Tibial nerve (tissue), 4 donors: ENCODE data around the gene TOP1. TPM values are rescaled to one million over a fixed set of nuclear protein-coding genes. Genes with fewer than 3 reads are reported as not detected.

Source experiments
- DNase-seq, 2 donors: peaks; one replicate each; pipeline ENCODE4 v3.0.0-alpha.2; 2019; ENCODE audit warnings: low spot score in 2 of 2
- H3K27ac ChIP-seq, 4 donors: fragments of 200-600 bp; sonication (generic) in 3 of 4; one replicate each; pipeline ENCODE4 v1.5.1; 2017 to 2019; ENCODE audit warnings: mild to moderate bottlenecking in 1 of 4
- H3K27me3 ChIP-seq, 2 donors: fragments of 200-600 bp; sonication (generic) in 1 of 2; one replicate each; pipeline versions ENCODE4 v1.5.1 to v1.6.0; 2017 to 2019
- H3K36me3 ChIP-seq, 3 donors: fragments of 200-600 bp; sonication (generic); one replicate each; pipeline ENCODE4 v1.5.1; 2018 to 2019
- H3K4me1 ChIP-seq, 4 donors: fragments of 200-600 bp; sonication (generic) in 3 of 4; one replicate each; pipeline ENCODE4 v1.5.1; 2017 to 2019
- H3K4me3 ChIP-seq, 4 donors: fragments of 200-600 bp; sonication (generic) in 3 of 4; one replicate each; pipeline ENCODE4 v1.5.1; 2017 to 2019; ENCODE audit warnings: mild to moderate bottlenecking in 1 of 4, moderate library complexity in 1 of 4
- H3K9me3 ChIP-seq, 4 donors: fragments of 200-600 bp; sonication (generic) in 3 of 4; one replicate each; pipeline ENCODE4 v1.5.1; 2017 to 2019
- CTCF ChIP-seq, 5 experiments: fragments of 200-600 bp in 3 of 5; fragments of 450-650 bp in 2 of 5; sonication (generic) in 3 of 5; IDR thresholded peaks; one replicate each; pipeline ENCODE4 v1.5.1; 2016 to 2019; ENCODE audit warnings: antibody characterized with exemption in 5 of 5, mild to moderate bottlenecking in 3 of 5, moderate library complexity in 2 of 5
- EP300 ChIP-seq, 2 donors: sonication (generic); formaldehyde crosslinking; IDR thresholded peaks; one replicate each; pipeline ENCODE4 v1.6.1; 2017; ENCODE audit warnings: antibody characterized with exemption in 2 of 2, mild to moderate bottlenecking in 1 of 2
- POLR2A ChIP-seq, 2 donors: fragments of 450-650 bp; IDR thresholded peaks; one replicate each; pipeline ENCODE4 v1.6.1; 2017; ENCODE audit warnings: antibody characterized with exemption in 2 of 2, mild to moderate bottlenecking in 2 of 2, moderate library complexity in 2 of 2
- WGBS, 2 donors: methylation state at CpG; one replicate each; pipeline ENCODE4 v1.1.5; 2018; 5-methylcytosine and 5-hydroxymethylcytosine counted together
- total RNA-seq, 4 donors: library from RNA; depleted of rRNA; stranded (reverse); fragments of >200 nt; gene quantifications; one replicate each; pipeline ENCODE4 v1.1.0, GENCODE V29; 2016

Gene TOP1
- total RNA-seq, 4 donors from 2014 or later: 17.9 to 29.1 (median 23.1) TPM

- H3K4me1 ChIP-seq: peaks cover 0 to 98% (median 77%) of the 10 kb centered on the region in 4 donors
- no peak for DNase-seq
- WGBS, 2 donors: 50 to 81% methylated on average over 2 of the region's 2 CpGs
- TF ChIP-seq CTCF (IDR thresholded peaks at IDR 0.05) (no peak), EP300 (IDR thresholded peaks at IDR 0.05) (no peak), POLR2A (IDR thresholded peaks at IDR 0.05) (no peak)
- H3K27me3 ChIP-seq: no peaks in the 10 kb centered on the region
- no peak overlapping the region for H3K4me3 ChIP-seq
- peaks cover 0 to 8% (median 0%) of the 10 kb centered on the region in 3 donors for H3K36me3 ChIP-seq
- H3K9me3 ChIP-seq: no peaks in the 10 kb centered on the region
- peak overlapping the region in 2 of 4 donors; percentile 94 to 100 for H3K27ac ChIP-seq
Measured at GRCh38 chr20:41143354-41143753, 114.7 kb downstream of the TOP1 start.

DNA sequence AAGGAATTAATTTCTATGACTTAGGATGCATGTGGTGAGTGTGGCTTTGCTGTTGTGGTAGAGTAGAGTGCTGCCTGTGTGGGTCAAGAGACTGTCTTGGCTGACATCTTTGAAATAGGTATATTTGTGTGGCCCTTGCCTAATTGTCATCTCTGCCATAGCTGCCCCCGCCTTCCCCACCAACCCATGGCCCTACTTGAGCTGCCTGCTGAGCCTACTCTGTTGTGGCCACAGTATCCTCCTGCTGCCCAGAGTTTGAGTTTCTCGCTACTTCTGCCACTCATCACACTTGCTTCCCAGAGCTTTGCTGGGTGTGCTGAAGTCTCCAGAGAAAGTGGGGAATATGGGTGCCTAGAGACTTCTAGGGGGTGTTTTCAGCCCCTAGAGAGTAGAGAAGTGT, 116.7 kb downstream of the TOP1 start:
- H3K9me3 ChIP-seq: no peaks in the 10 kb centered on the region
- H3K36me3 ChIP-seq: peaks cover 0 to 8% (median 0%) of the 10 kb centered on the region in 3 donors
- no peak for DNase-seq
- no peak overlapping the region for H3K4me3 ChIP-seq
- no peak for TF ChIP-seq EP300 (IDR thresholded peaks at IDR 0.05)
- TF ChIP-seq POLR2A (IDR thresholded peaks at IDR 0.05): no peak
- 94 to 97% methylated on average over 2 of the region's 2 CpGs for WGBS, 2 donors
- H3K27me3 ChIP-seq: no peaks in the 10 kb centered on the region
- peak overlapping the region in 1 of 4 donors; percentile 78 for H3K27ac ChIP-seq
- H3K4me1 ChIP-seq: peaks cover 0 to 92% (median 67%) of the 10 kb centered on the region in 4 donors

DNA sequence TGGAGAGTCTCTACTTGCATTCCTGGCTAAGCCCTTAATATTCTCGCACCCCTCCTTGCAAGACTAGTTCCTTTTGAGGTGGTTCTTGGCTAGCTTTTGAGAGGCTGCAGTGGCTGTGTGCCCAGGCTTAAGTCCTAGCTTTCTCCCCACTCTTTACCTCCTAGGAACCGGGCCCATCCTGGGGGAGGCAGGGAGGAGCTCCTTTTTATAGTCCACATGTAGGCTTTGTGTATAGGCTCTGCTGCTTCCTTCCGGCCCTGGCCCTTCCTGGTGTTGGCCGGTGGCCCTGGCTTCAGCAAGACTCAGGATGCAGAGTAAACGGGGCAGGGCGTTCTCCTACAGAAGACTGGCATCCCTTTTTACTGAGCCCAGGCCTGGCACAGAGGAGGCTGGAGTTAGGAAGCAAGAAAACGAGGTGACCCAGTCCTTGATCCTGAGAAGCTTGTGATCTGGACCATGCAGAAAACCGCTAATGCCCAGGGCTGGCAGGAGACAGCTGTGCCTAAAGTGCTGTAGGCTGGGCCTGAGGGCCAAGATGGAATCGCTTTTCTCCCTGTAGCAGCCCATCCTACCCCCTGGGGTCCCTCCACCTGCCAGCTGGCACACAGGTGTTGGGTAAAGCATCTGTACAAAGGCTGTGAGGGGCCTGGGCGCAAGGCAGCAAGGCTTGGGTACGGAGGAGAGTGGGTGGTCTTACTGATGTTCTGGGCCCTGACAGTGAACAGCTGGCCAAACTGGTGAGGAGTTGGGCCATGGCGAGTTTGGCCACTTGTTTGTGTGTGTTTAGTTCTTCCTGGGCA, 117.4 kb downstream of the TOP1 start:
- Histone ChIP-seq H3K27ac (peak overlapping the region in 2 of 4 donors; percentile 43 to 78), H3K9me3 (no peaks in the 10 kb centered on the region), H3K4me3 (no peak overlapping the region), H3K4me1 (peaks cover 0 to 92% (median 60%) of the 10 kb centered on the region in 4 donors), H3K36me3 (peaks cover 0 to 8% (median 0%) of the 10 kb centered on the region in 3 donors), H3K27me3 (no peaks in the 10 kb centered on the region)
- TF ChIP-seq EP300 (IDR thresholded peaks at IDR 0.05) (no peak), CTCF (IDR thresholded peaks at IDR 0.05) (no peak), POLR2A (IDR thresholded peaks at IDR 0.05) (no peak)
- 68 to 75% methylated on average over 12 of the region's 12 CpGs for WGBS, 2 donors
- DNase-seq: no peak

GRCh38 chr20:41147767-41148191, 119.2 kb downstream of the TOP1 start:
- H3K27me3 ChIP-seq: no peaks in the 10 kb centered on the region
- 70 to 71% methylated on average over 8 of the region's 8 CpGs for WGBS, 2 donors
- H3K4me3 ChIP-seq: no peak overlapping the region
- peaks cover 0 to 92% (median 55%) of the 10 kb centered on the region in 4 donors for H3K4me1 ChIP-seq
- H3K36me3 ChIP-seq: peaks cover 0 to 8% (median 0%) of the 10 kb centered on the region in 3 donors
- peak overlapping the region in 2 of 4 donors; percentile 15 to 48 for H3K27ac ChIP-seq
- H3K9me3 ChIP-seq: no peaks in the 10 kb centered on the region
- DNase-seq: no peak
- TF ChIP-seq CTCF (IDR thresholded peaks at IDR 0.05) (no peak), EP300 (IDR thresholded peaks at IDR 0.05) (no peak), POLR2A (IDR thresholded peaks at IDR 0.05) (no peak)

DNA sequence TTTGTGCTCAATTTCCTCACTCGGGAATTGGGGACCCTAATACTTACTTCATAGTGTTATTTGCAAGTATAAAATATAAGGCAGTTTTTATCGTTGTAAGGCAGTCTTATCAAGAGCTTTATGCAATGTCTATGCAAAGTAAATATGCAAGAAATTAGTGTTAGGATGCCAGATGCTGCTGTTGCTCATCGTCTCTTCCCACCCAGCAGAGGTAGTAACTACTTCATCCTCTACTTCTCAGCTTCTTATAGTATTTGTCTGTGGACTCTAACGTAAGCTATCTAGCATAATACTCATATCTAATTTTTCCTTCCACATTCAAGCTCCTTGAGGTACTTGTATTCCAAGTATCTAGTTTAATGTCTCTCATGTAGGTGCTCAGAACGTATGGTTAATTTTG, 120.3 kb downstream of the TOP1 start:
- DNase-seq: no peak
- Histone ChIP-seq H3K27ac (peak overlapping the region in 1 of 4 donors; percentile 35), H3K27me3 (no peaks in the 10 kb centered on the region), H3K36me3 (peaks cover 0 to 6% (median 0%) of the 10 kb centered on the region in 3 donors), H3K4me3 (no peak overlapping the region), H3K4me1 (peaks cover 0 to 92% (median 53%) of the 10 kb centered on the region in 4 donors), H3K9me3 (no peaks in the 10 kb centered on the region)
- TF ChIP-seq EP300 (IDR thresholded peaks at IDR 0.05) (no peak), POLR2A (IDR thresholded peaks at IDR 0.05) (no peak), CTCF (IDR thresholded peaks at IDR 0.05) (no peak)
- WGBS, 2 donors: 81 to 82% methylated on average over 5 of the region's 5 CpGs
